Astrocyte of the cerebellum (primary cell): ENCODE data around the gene SH2D4B.

Experiments used
- DNase-seq: peaks from one replicate; pipeline ENCODE4 v3.0.0-alpha.2; 2011; ENCODE audit warnings: low read depth
- H3K4me3 ChIP-seq: 2 replicates; pipeline ENCODE4 v1.5.1; 2011; ENCODE audit warnings: mild to moderate bottlenecking, low read depth, low read length, moderate library complexity
- CTCF ChIP-seq: IDR thresholded peaks from 2 replicates; pipeline ENCODE4 v1.5.1; 2012; ENCODE audit warnings: low read length, low read depth, moderate library complexity, mild to moderate bottlenecking; ENCODE audit errors: missing control alignments
- in situ Hi-C: cut with HindIII; loops from 2 replicates; pipeline ENCODE4 v1.10.0; 2017; ENCODE audit warnings: low sequenced_read_pairs

SH2D4B gene

DNA sequence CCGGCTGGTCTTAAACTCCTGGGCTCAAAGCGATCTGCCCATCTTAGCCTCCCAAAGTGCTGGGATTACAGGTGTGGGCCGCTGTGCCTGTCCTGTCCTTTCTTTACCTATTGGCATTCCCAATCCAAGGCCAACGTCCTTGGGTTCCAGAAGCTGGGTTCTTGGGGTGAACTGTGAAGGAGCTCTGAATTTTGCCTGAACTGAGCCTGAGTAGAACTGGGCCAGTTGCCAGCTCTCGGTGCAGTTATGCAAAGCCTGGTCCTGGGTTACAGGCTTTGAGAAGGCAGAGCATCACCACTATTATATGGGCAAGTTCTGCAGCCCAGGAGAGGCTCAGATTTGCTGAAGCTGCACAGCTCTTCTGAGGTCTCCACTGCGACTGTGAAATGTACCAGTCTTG is 24.6 kb upstream of the SH2D4B start:
- in situ Hi-C loops, result no loop called here
- TF ChIP-seq CTCF, result no peak
- no peak overlapping the region for H3K4me3 ChIP-seq
- no peak for DNase-seq

GRCh38 chr10:80515511-80515910 is 22.2 kb upstream of the SH2D4B start:
- in situ Hi-C loops, result no loop called here
- DNase-seq, result no peak
- no peak for TF ChIP-seq CTCF
- H3K4me3 ChIP-seq, result no peak overlapping the region

GRCh38 chr10:80515941-80516340 is 21.8 kb upstream of the SH2D4B start:
- in situ Hi-C loops, result no loop called here
- no peak for TF ChIP-seq CTCF
- no peak for DNase-seq
- H3K4me3 ChIP-seq, result no peak overlapping the region

DNA sequence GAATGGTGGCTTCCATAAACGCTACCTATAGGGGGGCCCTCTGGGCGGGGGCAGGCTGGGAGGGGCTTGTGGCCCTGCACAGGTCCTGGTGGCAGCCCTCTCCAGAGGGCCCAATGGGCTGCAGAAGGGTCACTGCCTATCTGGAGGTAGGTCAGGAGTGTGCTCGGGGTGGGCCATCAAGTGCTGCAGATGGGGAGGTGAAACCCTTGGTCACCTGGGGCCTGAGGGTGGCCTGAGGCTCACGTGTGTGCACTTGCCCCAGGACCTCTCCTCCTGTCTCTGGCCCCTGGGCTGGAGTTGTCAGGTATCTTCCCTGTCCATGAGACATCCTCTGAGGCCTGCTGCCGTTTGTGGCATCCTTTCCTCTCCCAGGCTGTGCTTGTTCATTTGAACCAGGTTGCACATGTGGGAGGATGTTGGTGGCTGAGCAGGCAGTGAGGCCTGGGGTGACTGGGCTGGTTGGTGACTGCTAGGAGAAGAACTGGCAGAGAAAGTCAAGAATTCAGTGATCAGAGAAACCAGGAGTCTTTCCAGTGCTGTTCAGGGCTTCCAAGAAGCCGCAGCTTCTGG is 21.1 kb upstream of the SH2D4B start:
- H3K4me3 ChIP-seq, result no peak overlapping the region
- no peak for TF ChIP-seq CTCF
- in situ Hi-C loops, result no loop called here
- no peak for DNase-seq

GRCh38 chr10:80517416-80518142 is 20.1 kb upstream of the SH2D4B start:
- DNase-seq, result no peak
- TF ChIP-seq CTCF, result no peak
- no peak overlapping the region for H3K4me3 ChIP-seq
- in situ Hi-C loops, result no loop called here

GRCh38 chr10:80518143-80518806 is 19.4 kb upstream of the SH2D4B start:
- TF ChIP-seq CTCF, result no peak
- no peak for DNase-seq
- in situ Hi-C loops, result no loop called here
- no peak overlapping the region for H3K4me3 ChIP-seq
